ENCODE data around the gene CT47C1. TPM values are rescaled to one million over a fixed set of nuclear protein-coding genes. Genes with fewer than 3 reads are reported as not detected.

CT47C1 gene
- total and polyA plus RNA-seq, 2 of the 8 experiments (the other 6 are each of a cell fraction or from before 2014, with no cell fraction given), result not detected

GRCh38 chrX:119101168-119101567, 28.4 kb downstream of the CT47C1 start (continued):
- no peak for TF ChIP-seq YY1 (IDR thresholded peaks at IDR 0.05; ENCODE audit: low read depth, low read length)
- no peak for TF ChIP-seq TEAD4 (IDR thresholded peaks at IDR 0.05; ENCODE audit: low read depth, low read length)
- TF ChIP-seq GTF2F1 (IDR thresholded peaks at IDR 0.05; ENCODE audit: borderline replicate concordance, low read depth, low read length), result no peak
- TF ChIP-seq KDM4A (IDR thresholded peaks at IDR 0.05; ENCODE audit: low read depth, low read length, severe bottlenecking), result no peak
- TF ChIP-seq, protein P1, sequence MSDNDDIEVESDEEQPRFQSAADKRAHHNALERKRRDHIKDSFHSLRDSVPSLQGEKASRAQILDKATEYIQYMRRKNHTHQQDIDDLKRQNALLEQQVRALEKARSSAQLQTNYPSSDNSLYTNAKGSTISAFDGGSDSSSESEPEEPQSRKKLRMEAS (IDR thresholded peaks at IDR 0.05), result no peak
